Natural killer cell treated with Interleukin-12 subunit alpha and Interleukin-12 subunit beta and Interleukin-15 and Interleukin-18, amount 100 ng/mL, for 72 hours (primary cell): ENCODE data around the gene XXYLT1. TPM values are rescaled to one million over a fixed set of nuclear protein-coding genes. Genes with fewer than 3 reads are reported as not detected.

Source experiments
- ATAC-seq, 2 donors: fragments of 150-1000 bp; cut with Tn5 transposase in 1 of 2; sonication (Bioruptor Pico), chemical (Tn5 transposase) in 1 of 2; 2 replicates each; pipeline ENCODE4 v1.10.0; 2021
- DNase-seq: peaks from one replicate; pipeline ENCODE4 v3.0.0; 2022; ENCODE audit warnings: low spot score
- H3K27ac Mint-ChIP-seq, 2 donors: 1 replicate in 1 of 2; 2 replicates in 1 of 2; pipeline ENCODE4 v1.8.0; 2022; ENCODE audit warnings: mixed read lengths in 2 of 2, mild to moderate bottlenecking in 1 of 2, moderate library complexity in 1 of 2
- H3K27me3 Mint-ChIP-seq, 2 donors: 1 replicate in 1 of 2; 2 replicates in 1 of 2; pipeline ENCODE4 v1.8.0; 2022; ENCODE audit warnings: mixed read lengths in 2 of 2
- H3K36me3 Mint-ChIP-seq: one replicate; pipeline ENCODE4 v1.8.0; 2022; ENCODE audit warnings: mixed read lengths
- H3K4me1 Mint-ChIP-seq, 2 donors: 1 replicate in 1 of 2; 2 replicates in 1 of 2; pipeline ENCODE4 v1.8.0; 2022; ENCODE audit warnings: low read depth in 2 of 2, mixed read lengths in 2 of 2, mild to moderate bottlenecking in 1 of 2
- H3K4me3 Mint-ChIP-seq: one replicate; pipeline ENCODE4 v1.8.0; 2022; ENCODE audit warnings: mixed read lengths
- H3K9me3 Mint-ChIP-seq: 2 replicates; pipeline ENCODE4 v1.8.0; 2022; ENCODE audit warnings: mixed read lengths
- total RNA-seq, 2 donors: library from RNA; stranded (reverse); gene quantifications; one replicate each; pipeline ENCODE4 v1.2.3, GENCODE V29; 2022

XXYLT1 gene
- total RNA-seq, 2 donors from 2014 or later: 10.5 to 16.2 TPM

DNA sequence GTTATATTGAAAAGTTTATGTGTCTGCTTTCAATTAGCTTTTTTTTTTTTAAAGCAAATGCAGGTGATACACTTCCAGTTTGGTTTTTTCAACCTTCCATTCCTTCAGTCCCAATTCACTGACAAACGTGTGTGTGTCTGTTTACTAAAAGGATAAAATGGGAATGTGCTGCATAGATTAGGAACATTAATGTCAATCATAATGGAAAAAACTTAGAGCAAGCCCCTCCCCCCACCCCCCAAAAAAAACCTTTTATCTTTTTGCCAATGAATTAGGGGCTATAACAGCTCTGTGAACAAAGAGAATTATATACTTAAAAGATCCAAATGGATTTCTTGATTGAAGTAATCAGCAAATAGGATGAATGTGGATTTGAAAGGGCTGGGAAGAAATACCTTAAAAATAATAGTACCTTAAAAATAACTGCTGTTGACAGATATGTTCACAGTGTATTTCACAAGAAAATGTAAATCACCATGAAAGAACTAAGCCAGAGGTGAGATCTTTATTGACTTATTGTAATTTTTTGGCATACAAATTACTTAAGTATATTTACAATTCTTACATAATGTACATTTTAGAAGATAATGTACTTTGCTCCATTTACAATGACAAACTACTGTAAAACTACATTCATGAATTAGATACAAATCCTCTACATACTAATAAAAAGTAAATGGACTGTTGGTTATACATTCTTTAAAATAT lies 3.5 kb upstream of the XXYLT1 start:
- H3K4me3 Mint-ChIP-seq: no peak overlapping the region
- H3K36me3 Mint-ChIP-seq: no peaks in the 10 kb centered on the region
- H3K27me3 Mint-ChIP-seq: no peaks in the 10 kb centered on the region
- no peaks in the 10 kb centered on the region for H3K9me3 Mint-ChIP-seq
- no peak overlapping the region for H3K27ac Mint-ChIP-seq
- ATAC-seq: no peak
- peaks cover 15 to 16% of the 10 kb centered on the region in 2 donors for H3K4me1 Mint-ChIP-seq
- DNase-seq: no peak

DNA sequence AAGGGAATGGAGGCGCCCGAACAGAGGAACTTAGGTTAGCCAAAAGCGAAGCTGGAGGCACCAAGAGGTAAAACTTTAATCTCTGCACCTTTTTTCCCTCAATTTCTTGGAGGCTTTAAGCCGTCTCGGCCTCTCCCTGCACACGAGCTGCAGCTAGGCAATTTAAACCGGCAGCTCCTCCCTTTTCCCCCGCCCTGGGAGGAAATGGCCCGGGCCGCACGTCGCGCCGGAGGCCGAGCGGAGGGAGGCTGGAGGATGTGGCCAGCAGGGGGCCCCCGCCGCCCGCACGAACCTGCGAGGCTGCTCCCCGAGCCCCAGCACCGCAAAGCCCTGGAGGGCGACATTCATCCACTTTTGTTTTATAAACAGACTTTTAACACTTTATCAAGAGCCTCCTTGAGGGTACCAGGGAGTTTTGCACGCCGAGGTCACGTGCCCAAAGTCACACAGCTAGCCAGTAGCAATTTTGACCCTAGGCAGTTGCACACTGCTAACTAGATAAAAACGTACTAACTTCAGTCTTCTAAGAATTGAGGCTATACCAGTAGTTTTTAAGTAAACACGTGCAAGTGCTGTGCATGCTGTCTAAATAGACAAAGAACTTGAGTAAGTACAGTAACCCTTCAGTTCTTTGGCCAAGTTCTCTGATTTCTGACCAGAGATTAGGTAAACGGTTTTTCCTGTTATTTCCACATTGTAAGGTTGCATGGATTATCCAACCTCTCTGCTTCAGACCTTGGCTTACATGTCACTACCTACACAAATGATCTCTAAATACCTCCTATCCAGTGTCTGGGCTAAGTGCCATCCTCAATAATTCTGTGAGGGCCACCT lies 668 bp upstream of the XXYLT1 start:
- no peaks in the 10 kb centered on the region for H3K27me3 Mint-ChIP-seq
- H3K36me3 Mint-ChIP-seq: no peaks in the 10 kb centered on the region
- H3K27ac Mint-ChIP-seq: peak overlapping the region; percentile 62 to 82
- ATAC-seq (peak; percentile 87), DNase-seq (peak; percentile 94)
- peak overlapping the region; percentile 86 for H3K4me3 Mint-ChIP-seq
- peaks cover 26 to 28% of the 10 kb centered on the region in 2 donors for H3K4me1 Mint-ChIP-seq
- no peaks in the 10 kb centered on the region for H3K9me3 Mint-ChIP-seq

DNA sequence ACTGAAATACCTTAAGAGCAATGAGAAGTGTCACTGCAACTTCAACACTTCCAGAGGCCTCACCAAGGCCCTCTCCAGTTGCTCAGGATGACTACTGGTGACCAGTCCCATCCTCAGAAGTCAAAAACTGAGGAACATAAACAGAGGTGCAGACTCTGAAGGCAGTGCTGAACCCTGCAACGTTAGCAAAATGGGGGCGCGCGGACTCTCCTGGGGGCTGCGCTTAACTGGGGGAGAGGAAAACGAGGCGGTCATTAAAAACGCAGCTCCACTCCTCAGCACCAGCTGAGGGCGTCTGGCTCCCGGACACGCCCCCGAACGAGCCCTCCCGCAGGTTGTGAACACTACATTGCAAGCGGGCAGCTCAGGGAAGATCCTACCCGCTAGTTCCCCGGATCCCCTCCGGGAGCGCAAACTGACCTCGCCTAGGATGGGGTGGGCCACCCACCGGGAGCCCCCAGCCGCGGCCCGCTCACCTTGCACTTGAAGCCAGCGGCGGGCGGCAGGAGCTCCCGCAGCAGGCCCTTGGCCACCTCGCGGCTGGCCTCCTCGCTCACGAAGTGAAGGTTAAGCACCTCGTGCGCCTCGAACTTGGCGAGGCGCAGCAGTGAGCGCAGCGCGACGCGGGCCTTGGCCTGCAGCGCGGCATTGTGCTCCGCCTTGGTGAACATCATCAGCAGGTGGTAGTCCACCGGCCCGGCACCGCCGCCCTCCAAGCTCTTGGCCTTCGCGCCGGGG lies 711 bp downstream of the XXYLT1 start:
- ATAC-seq (peak; percentile 0 to 4), DNase-seq (no peak)
- H3K4me1 Mint-ChIP-seq: peaks cover 26 to 28% of the 10 kb centered on the region in 2 donors
- H3K27ac Mint-ChIP-seq: peak overlapping the region; percentile 9 to 51
- H3K36me3 Mint-ChIP-seq: no peaks in the 10 kb centered on the region
- peak overlapping the region; percentile 86 for H3K4me3 Mint-ChIP-seq
- H3K27me3 Mint-ChIP-seq: no peaks in the 10 kb centered on the region
- no peaks in the 10 kb centered on the region for H3K9me3 Mint-ChIP-seq

DNA sequence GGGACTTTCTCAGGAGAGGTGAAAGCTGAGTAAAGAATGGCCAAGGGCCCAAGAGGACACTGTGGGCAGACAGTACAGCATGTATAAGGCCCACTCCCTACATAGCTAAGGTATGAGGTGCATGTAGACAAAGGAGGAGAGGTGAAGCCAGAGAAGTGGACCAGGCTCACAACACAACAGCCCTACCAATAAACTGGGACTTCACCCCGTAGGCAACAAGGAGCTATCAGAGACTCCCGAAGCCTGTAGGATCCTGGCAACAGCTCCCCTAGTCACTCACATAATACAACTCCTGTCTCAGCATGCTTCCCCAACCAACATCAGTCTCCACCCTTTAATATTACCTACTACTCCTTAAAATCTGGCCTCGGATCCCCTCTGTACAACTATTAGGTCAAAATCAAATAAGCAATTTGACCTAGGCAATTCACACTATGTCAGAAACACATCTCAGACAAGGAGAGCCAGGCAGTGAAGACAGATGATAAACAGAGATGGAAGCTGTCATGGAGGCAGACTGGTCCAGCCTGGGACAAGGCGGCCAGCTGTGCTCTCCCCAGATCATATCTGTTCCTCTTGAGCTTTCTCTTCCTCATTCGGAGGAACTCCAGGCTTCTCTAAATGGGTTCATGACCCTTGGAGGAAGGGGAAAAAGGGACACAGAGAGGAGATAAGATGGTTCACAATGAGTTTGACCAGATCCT lies 1.4 kb downstream of the XXYLT1 start:
- Mint-ChIP-seq H3K4me3 (peak overlapping the region; percentile 86), H3K27ac (peak overlapping the region; percentile 9 to 51), H3K4me1 (peaks cover 26 to 28% of the 10 kb centered on the region in 2 donors), H3K9me3 (no peaks in the 10 kb centered on the region), H3K27me3 (no peaks in the 10 kb centered on the region), H3K36me3 (no peaks in the 10 kb centered on the region)
- DNase-seq (no peak), ATAC-seq (no peak)

DNA sequence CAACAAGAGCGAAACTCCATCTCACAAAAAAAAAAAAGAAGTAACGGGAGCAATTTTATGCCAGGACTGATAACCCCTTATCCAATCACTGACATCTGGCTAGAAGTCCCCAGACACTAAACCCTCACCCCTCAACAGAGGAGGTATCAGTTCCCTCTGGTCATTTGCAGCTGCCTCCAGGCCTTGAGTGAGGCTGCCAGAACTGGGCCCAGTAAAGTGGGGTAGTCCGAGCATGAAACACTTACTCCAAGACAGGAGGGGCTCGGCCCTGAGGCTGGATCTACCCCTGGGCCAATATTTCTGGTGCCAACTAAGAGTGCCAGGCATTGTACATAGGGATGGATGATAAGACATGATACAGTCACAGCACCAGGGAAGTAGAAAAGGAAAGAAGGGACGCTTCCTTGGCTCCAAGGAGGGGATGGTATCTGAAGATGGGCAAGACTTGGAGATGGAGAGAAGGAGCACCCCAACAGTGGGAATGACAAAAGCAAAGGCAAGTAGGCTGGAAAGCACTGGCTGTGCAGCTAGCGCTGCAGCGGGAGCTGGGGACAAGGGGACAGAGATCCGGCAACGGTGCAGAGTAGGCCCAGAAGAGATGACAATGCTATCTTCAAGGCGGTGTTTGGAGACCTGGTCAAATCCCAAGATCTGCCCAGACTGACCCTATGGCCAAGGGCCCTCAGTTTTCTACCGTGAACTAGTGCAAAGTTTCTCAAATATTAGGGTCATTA lies 2.2 kb downstream of the XXYLT1 start:
- Mint-ChIP-seq H3K27ac (peak overlapping the region in 1 of 2 donors; percentile 31), H3K36me3 (no peaks in the 10 kb centered on the region), H3K9me3 (no peaks in the 10 kb centered on the region), H3K27me3 (no peaks in the 10 kb centered on the region), H3K4me1 (peaks cover 26 to 28% of the 10 kb centered on the region in 2 donors), H3K4me3 (peak overlapping the region; percentile 74)
- no peak for ATAC-seq
- DNase-seq: no peak

DNA sequence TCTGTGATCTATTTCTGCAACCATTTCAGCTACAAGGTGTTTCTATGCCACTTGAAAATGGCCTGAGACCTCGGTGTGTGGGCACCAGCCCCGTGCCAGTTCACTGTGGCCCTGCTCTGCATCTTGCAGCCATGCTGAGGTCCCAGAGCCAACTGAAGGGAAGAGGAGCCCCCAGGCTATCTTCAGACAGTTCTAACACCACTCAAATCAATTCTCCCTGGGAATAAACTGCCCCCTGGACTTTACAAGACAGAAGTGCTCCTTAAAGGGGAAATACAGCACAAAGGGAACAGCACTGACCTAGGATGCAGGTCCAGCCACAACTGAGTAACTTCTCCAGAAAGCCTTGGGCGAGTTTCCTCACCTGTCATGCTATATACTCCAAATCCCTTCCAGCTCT lies 3.9 kb downstream of the XXYLT1 start:
- Mint-ChIP-seq H3K4me1 (peaks cover 25 to 26% of the 10 kb centered on the region in 2 donors), H3K27me3 (no peaks in the 10 kb centered on the region), H3K36me3 (no peaks in the 10 kb centered on the region), H3K27ac (no peak overlapping the region), H3K9me3 (no peaks in the 10 kb centered on the region), H3K4me3 (no peak overlapping the region)
- DNase-seq (no peak), ATAC-seq (no peak)

DNA sequence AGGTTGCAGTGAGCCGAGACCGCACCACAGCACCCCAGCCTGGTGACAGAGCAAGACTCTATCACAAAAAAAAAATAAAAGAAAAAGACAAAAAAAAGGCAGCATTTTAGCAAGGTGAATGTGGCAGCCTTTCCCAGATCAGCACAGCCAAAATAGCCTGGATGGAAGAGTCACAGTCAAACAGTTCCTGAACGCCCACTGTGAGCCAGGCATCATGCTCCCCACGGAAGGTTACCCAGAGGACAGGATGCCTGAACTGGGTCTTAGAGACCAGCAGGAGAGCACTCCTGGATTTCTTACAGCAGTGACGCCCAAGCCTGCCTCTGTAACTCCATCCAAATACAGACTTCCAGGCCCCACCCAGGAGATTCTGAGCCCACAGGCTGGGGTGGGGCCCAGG lies 4.5 kb downstream of the XXYLT1 start:
- no peak for DNase-seq
- H3K9me3 Mint-ChIP-seq: no peaks in the 10 kb centered on the region
- no peak for ATAC-seq
- peaks cover 19 to 20% of the 10 kb centered on the region in 2 donors for H3K4me1 Mint-ChIP-seq
- H3K36me3 Mint-ChIP-seq: no peaks in the 10 kb centered on the region
- H3K27ac Mint-ChIP-seq: no peak overlapping the region
- no peaks in the 10 kb centered on the region for H3K27me3 Mint-ChIP-seq
- no peak overlapping the region for H3K4me3 Mint-ChIP-seq

DNA sequence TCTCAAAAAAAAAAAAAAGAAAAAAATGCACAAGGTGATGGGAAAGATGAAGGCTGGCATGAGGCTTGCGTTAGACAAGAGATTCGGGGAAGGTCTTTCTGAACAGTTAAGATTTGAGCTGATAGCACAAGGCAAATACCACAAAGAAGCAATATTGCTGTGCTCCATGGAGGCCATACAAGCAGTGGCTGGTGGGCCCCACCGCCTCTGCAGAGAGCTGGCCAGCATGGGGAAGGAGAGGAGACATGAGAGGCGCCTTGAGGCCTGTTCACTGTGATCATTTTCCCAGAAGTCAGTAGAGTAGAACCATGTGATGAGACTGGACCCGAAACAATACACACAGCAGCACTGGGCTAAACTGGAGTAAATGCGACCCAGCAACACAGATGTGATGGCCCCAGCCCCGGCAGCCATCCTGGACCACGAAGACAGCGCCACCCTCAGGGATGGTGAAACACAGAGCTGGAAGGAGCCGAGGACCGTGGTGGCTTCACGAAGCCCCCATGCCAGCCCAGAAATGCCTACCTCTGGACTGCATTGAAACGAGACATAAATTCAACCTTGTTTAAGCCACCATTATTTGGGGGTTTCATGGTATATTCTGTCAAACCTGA lies 5.5 kb downstream of the XXYLT1 start:
- Mint-ChIP-seq H3K4me3 (no peak overlapping the region), H3K36me3 (no peaks in the 10 kb centered on the region), H3K9me3 (no peaks in the 10 kb centered on the region), H3K27ac (no peak overlapping the region), H3K4me1 (peaks cover 22 to 28% of the 10 kb centered on the region in 2 donors), H3K27me3 (no peaks in the 10 kb centered on the region)
- ATAC-seq (no peak), DNase-seq (no peak)

DNA sequence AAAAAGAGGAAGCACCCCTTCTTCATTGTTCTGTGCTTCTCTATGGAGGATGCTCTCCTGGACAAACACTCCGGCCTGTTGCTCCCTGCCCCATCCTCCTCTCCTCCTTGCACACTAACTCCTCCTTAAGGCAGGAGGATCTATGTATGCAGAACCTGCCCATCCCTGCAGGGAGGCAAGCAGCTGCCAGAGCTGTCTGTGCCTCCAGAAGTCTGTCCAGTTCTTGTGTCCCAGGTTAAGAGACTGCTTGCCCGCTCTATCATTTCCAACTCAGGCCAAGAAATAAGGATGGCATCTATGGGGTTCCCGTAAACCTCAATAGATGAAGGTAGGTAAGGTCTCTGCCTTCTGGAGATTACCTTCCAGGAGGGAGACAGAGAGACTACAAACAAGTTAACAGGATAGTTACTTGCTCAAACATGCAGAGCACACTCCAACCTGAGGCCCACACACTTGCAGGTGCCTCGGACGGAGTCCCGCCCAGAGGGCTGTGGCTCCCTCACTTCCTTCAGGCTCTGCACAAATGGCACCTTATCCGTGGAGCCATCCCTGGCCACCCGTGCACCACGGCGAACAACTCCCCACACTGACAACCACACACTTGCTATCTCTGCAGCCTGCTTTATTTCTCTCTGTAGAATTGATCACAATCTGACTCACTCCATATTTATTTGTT lies 6.9 kb downstream of the XXYLT1 start:
- H3K36me3 Mint-ChIP-seq: no peaks in the 10 kb centered on the region
- ATAC-seq: no peak
- DNase-seq: no peak
- no peaks in the 10 kb centered on the region for H3K9me3 Mint-ChIP-seq
- no peak overlapping the region for H3K4me3 Mint-ChIP-seq
- H3K4me1 Mint-ChIP-seq: peaks cover 10 to 18% of the 10 kb centered on the region in 2 donors
- H3K27me3 Mint-ChIP-seq: no peaks in the 10 kb centered on the region
- no peak overlapping the region for H3K27ac Mint-ChIP-seq

DNA sequence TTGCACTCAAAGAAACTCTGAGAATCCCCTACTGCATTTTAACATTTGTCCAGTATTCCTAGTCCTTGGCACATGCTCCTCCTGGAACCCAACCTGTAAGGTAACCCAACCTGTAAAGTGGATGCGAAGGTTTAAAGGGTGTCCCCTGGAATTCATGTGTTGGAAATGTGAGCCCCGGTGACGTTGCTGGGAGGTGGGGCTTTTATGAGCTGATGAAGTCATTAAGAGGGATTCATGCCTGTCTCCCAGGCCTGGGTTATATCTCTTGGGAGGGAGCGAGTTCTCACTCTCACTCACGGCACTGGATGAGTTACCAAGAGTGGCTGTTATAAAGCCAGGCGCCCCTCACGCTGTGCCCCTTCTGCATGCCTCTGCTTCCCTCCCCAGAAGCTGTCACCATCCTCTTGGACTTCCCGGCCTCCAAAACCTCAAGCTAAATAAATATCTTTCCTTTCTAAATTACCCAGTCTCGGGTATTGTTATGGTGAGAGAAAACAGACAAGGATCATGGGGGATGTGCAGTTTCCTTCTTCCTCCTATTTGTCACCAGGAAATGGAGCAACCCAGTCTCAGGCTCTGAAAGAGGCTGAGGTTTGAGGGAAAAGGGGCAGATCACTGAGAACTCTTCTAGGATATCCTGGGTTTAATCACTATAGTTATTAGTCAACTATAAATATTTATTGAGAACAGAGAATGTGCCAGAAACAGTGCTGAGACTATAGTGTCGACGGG lies 7.6 kb downstream of the XXYLT1 start:
- H3K27me3 Mint-ChIP-seq: no peaks in the 10 kb centered on the region
- H3K9me3 Mint-ChIP-seq: no peaks in the 10 kb centered on the region
- ATAC-seq (no peak), DNase-seq (no peak)
- H3K27ac Mint-ChIP-seq: no peak overlapping the region
- H3K4me3 Mint-ChIP-seq: no peak overlapping the region
- no peaks in the 10 kb centered on the region for H3K36me3 Mint-ChIP-seq
- peaks cover 10 to 20% of the 10 kb centered on the region in 2 donors for H3K4me1 Mint-ChIP-seq

DNA sequence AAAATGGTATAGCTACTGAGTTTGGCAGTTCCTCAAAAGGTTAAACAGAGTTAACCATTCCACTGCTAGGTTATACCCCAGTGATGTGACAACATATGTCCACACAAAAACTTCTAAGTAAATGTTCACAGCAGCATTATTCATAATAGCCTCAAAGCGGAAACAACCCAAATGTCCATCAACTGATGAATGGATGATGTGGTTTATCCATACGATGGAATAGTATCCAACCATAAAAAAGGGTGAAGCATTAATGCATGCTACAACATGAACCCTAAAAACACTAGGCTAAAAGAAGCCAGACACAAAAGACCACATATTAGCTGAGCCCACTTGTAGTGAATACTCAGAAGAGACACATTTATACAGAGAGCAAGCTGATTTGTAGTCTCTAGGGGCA lies 9.0 kb downstream of the XXYLT1 start:
- ATAC-seq (no peak), DNase-seq (no peak)
- peaks cover 7 to 16% of the 10 kb centered on the region in 2 donors for H3K4me1 Mint-ChIP-seq
- no peak overlapping the region for H3K27ac Mint-ChIP-seq
- H3K36me3 Mint-ChIP-seq: no peaks in the 10 kb centered on the region
- H3K4me3 Mint-ChIP-seq: no peak overlapping the region
- H3K9me3 Mint-ChIP-seq: no peaks in the 10 kb centered on the region
- H3K27me3 Mint-ChIP-seq: no peaks in the 10 kb centered on the region
